Measurements from ENCODE around the gene CCL17.

The CCL17 gene

DNA sequence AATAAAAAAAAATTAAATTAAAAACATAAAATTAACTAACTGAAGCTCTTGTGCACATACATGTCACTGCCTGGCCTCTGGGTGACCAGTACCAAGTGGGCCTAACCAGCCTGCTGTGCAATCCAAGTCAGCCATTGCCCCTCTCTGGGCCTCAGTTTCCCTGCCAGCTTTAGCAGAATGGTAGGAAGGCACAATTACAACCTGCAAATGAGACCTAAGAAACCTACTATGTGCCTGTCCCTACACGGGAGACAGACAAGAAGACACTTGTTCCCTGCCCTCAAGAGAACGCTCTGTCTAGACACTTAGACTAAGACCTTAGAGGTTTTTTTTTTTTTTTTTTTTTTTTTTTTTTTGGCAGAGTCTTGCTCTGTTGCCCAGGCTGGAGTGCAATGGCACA lies 40.9 kb downstream of the CCL17 start:
- Histone ChIP-seq H4K20me1 (ENCODE audit: control insufficient read depth, insufficient read depth, low read depth, low read length) (no peaks in the 10 kb centered on the region), H3K4me2 (ENCODE audit: low read length) (no peak overlapping the region)

DNA sequence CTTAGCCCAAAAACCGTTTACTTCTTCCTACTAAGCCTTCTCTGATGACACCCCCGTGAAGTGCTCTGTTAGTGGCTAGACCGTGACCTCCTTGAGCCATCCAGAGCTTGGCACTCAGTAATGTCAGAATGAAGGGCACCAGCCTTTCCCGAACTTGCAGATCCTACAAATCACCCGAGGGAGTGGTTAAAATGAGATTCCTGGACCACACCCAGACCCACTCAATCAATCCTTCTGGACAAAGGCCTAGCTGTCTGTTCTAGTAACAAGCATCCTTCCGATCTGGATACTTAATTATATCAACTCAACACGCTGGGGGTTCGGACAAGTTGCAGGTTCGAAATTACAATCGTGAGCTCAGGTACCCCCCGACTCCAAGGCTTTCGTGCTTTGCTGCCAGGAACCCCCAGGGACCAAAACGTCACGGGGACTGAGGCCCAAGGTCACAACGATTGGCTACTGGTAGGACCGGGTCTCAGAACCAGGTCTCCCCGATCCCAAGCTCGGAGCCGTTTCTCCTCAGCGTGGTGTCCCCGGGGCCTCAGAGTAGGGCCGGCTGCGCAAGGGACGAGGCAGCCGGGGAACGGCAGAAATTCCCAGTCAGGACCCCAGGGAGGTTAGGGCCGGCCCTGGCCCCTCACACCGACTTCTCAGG lies 42.1 kb downstream of the CCL17 start:
- Histone ChIP-seq H3K27me3 (ENCODE audit: control insufficient read depth, low read length) (no peaks in the 10 kb centered on the region), H3K27ac (ENCODE audit: low read depth, low read length) (peak overlapping the region; percentile 34), H3K4me3 (ENCODE audit: low read length) (peak overlapping the region; percentile 82), H3K4me1 (ENCODE audit: control insufficient read depth, low read length) (peaks cover 22% of the 10 kb centered on the region), H3K9me2 (replicated peaks; ENCODE audit: control insufficient read depth, low read length) (no peaks in the 10 kb centered on the region), H3K79me2 (ENCODE audit: control insufficient read depth, low read length) (peaks cover 72% of the 10 kb centered on the region), H3K9me3 (ENCODE audit: control insufficient read depth, insufficient read depth, low read length) (no peaks in the 10 kb centered on the region), H3K36me3 (ENCODE audit: control insufficient read depth, low read length) (peaks cover 23% of the 10 kb centered on the region), H3K4me2 (ENCODE audit: low read length) (peak overlapping the region; percentile 90), H3F3A (ENCODE audit: control insufficient read depth, insufficient read depth) (no peaks in the 10 kb centered on the region), H4K20me1 (ENCODE audit: control insufficient read depth, insufficient read depth, low read depth, low read length) (no peaks in the 10 kb centered on the region)
- TF ChIP-seq, protein P1, sequence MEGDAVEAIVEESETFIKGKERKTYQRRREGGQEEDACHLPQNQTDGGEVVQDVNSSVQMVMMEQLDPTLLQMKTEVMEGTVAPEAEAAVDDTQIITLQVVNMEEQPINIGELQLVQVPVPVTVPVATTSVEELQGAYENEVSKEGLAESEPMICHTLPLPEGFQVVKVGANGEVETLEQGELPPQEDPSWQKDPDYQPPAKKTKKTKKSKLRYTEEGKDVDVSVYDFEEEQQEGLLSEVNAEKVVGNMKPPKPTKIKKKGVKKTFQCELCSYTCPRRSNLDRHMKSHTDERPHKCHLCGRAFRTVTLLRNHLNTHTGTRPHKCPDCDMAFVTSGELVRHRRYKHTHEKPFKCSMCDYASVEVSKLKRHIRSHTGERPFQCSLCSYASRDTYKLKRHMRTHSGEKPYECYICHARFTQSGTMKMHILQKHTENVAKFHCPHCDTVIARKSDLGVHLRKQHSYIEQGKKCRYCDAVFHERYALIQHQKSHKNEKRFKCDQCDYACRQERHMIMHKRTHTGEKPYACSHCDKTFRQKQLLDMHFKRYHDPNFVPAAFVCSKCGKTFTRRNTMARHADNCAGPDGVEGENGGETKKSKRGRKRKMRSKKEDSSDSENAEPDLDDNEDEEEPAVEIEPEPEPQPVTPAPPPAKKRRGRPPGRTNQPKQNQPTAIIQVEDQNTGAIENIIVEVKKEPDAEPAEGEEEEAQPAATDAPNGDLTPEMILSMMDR (IDR thresholded peaks at IDR 0.05; ENCODE audit: low read depth, low read length, poor library complexity, severe bottlenecking) = no peak
- TF ChIP-seq EZH2phosphoT487 (IDR thresholded peaks at IDR 0.05; ENCODE audit: borderline replicate concordance, low read length) = no peak

More for the DNA sequence above, 40.9 kb downstream of the CCL17 start:
- Histone ChIP-seq H3K27me3 (ENCODE audit: control insufficient read depth, low read length) (no peaks in the 10 kb centered on the region), H3K27ac (ENCODE audit: low read depth, low read length) (no peak overlapping the region), H3K79me2 (ENCODE audit: control insufficient read depth, low read length) (peaks cover 78% of the 10 kb centered on the region), H3K9me3 (ENCODE audit: control insufficient read depth, insufficient read depth, low read length) (peaks cover 3% of the 10 kb centered on the region; the same call in 1 of the 2 replicates), H3K4me3 (ENCODE audit: low read length) (no peak overlapping the region), H3K9me2 (replicated peaks; ENCODE audit: control insufficient read depth, low read length) (no peaks in the 10 kb centered on the region), H3K36me3 (ENCODE audit: control insufficient read depth, low read length) (peaks cover 26% of the 10 kb centered on the region), H3F3A (ENCODE audit: control insufficient read depth, insufficient read depth) (no peaks in the 10 kb centered on the region), H3K4me1 (ENCODE audit: control insufficient read depth, low read length) (peaks cover 22% of the 10 kb centered on the region)
- TF ChIP-seq EZH2phosphoT487 (IDR thresholded peaks at IDR 0.05; ENCODE audit: borderline replicate concordance, low read length) = no peak
- TF ChIP-seq, protein P1 (IDR thresholded peaks at IDR 0.05; ENCODE audit: low read depth, low read length, poor library complexity, severe bottlenecking) = no peak

DNA sequence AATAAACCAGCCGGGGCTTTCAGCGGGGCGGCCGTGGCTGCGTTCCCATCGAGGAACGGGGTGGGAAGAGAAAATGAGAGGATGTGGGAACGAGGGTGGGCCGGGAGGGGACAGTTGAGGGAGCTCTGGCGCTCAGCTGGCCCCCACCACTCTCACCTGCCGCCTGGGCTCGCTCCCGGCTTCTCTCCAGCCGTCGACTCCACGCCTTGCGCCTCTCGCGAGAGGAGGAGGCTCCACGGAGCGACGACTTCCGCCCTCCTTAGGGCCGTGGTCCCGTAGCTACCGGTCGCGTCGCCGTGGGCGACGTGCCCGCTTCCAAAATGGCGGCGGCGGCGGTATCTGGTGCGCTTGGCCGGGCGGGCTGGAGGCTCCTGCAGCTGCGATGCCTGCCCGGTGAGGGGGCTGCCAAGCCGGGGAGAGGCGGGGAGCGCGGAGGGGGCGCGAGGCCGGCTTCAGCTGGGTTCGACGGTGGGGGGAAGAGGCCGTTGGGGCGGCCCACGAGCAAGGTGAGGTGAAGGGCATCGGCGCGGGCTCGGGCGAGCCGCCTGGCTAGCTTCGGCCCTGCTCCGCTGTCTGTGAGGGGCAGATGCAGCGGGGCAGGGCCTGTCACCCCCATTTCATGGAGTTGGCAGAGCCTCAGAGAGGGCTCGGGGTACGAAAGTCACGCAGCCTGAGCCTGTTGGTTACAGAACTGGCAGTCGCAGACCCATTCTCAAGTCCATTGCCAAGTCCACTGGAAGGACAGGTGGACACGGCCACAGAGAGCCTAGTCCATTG lies 42.8 kb downstream of the CCL17 start, which contains the start of the genes CIAPIN1 and COQ9:
Gene CIAPIN1 (minus strand): TSS at position 200 of the 777 bp plus-strand sequence. CDS start 6,457 bp downstream, outside the sequence.
Gene COQ9 (plus strand): TSS at position 294 of the 777 bp plus-strand sequence. CDS start 27 bp downstream, at position 321.
- peaks cover 69% of the 10 kb centered on the region for H3K79me2 ChIP-seq (ENCODE audit: control insufficient read depth, low read length)
- no peaks in the 10 kb centered on the region for H3F3A ChIP-seq (ENCODE audit: control insufficient read depth, insufficient read depth)
- no peaks in the 10 kb centered on the region for H4K20me1 ChIP-seq (ENCODE audit: control insufficient read depth, insufficient read depth, low read depth, low read length)
- peak within 1 kb of the TSS; percentile 82 for H3K4me3 ChIP-seq (ENCODE audit: low read length)
- peak within 1 kb of the TSS; percentile 57 for H3K27ac ChIP-seq (ENCODE audit: low read depth, low read length)
- H3K36me3 ChIP-seq (ENCODE audit: control insufficient read depth, low read length) = peaks cover 27% of the 10 kb centered on the region
- H3K9me3 ChIP-seq (ENCODE audit: control insufficient read depth, insufficient read depth, low read length) = no peaks in the 10 kb centered on the region
- peaks cover 22% of the 10 kb centered on the region for H3K4me1 ChIP-seq (ENCODE audit: control insufficient read depth, low read length)
- H3K9me2 ChIP-seq (replicated peaks; ENCODE audit: control insufficient read depth, low read length) = no peaks in the 10 kb centered on the region
- H3K27me3 ChIP-seq (ENCODE audit: control insufficient read depth, low read length) = no peaks in the 10 kb centered on the region
- TF ChIP-seq, protein P1 (IDR thresholded peaks at IDR 0.05; ENCODE audit: low read depth, low read length, poor library complexity, severe bottlenecking) = no peak
- no peak for TF ChIP-seq EZH2phosphoT487 (IDR thresholded peaks at IDR 0.05; ENCODE audit: borderline replicate concordance, low read length)
- peak within 1 kb of the TSS; percentile 90 for H3K4me2 ChIP-seq (ENCODE audit: low read length)
